Panc1 (cell line): ENCODE measurements around the gene SCP2. TPM values are rescaled to one million over a fixed set of nuclear protein-coding genes. Genes with fewer than 3 reads are reported as not detected.

Source experiments
- ATAC-seq: fragments of 200-7000 bp; cut with Tn5 transposase; 2 replicates; pipeline ENCODE4 v1.9.1; 2020; ENCODE audit warnings: mild to moderate bottlenecking, moderate library complexity
- BruUV-seq: library from RNA; stranded (reverse); fragments of 400-500 nt; replicated peaks from 2 replicates; lab custom pipeline; 2021; lab: Mats Ljungman, UMichigan
- CTCF ChIA-PET: fragments of 300-600 bp; sonication (Branson Sonifier 250); formaldehyde crosslinking; loops from one replicate; lab custom pipeline; 2022; ENCODE audit warnings: antibody characterized with exemption; lab: Charles Lee
- POLR2A ChIA-PET: fragments of 300-600 bp; sonication (Branson Sonifier 250); formaldehyde crosslinking; loops from one replicate; lab custom pipeline; 2022; ENCODE audit warnings: antibody characterized with exemption; lab: Charles Lee
- DNase-seq: peaks from one replicate; pipeline ENCODE4 v3.0.0-alpha.2; 2010; ENCODE audit warnings: low read depth, low spot score
- H3K27ac ChIP-seq: 2 replicates; pipeline ENCODE4 v1.5.1; 2011; ENCODE audit warnings: mild to moderate bottlenecking, low read length, inconsistent platforms
- H3K27me3 ChIP-seq: fragments of 200-500 bp; sonication (Bioruptor generic); 2 replicates; pipeline ENCODE4 v1.6.0; 2014; ENCODE audit warnings: low read length, inconsistent platforms; ENCODE audit not compliant: control insufficient read depth, insufficient read depth
- H3K36me3 ChIP-seq: fragments of 200-500 bp; sonication (Bioruptor generic); 2 replicates; pipeline ENCODE4 v1.5.1; 2014; ENCODE audit warnings: inconsistent platforms, mild to moderate bottlenecking, low read length, moderate library complexity; ENCODE audit not compliant: control insufficient read depth, insufficient read depth
- H3K4me1 ChIP-seq: 2 replicates; pipeline ENCODE4 v1.5.1; 2011; ENCODE audit warnings: inconsistent platforms, mild to moderate bottlenecking, low read length, moderate library complexity; ENCODE audit not compliant: control insufficient read depth, insufficient read depth
- H3K4me3 ChIP-seq, 2 experiments: 2 replicates each; pipeline ENCODE4 v1.5.1; 2011 to 2012; ENCODE audit warnings: low read depth in 2 of 2, low read length in 2 of 2, mild to moderate bottlenecking in 2 of 2, inconsistent platforms in 1 of 2, moderate library complexity in 1 of 2
- H3K9me3 ChIP-seq: fragments of 200-500 bp; sonication (Bioruptor generic); 2 replicates; pipeline ENCODE4 v1.5.1; 2014; ENCODE audit warnings: low read depth, mild to moderate bottlenecking, inconsistent platforms, low read length, moderate library complexity; ENCODE audit not compliant: control insufficient read depth, insufficient read depth
- CTCF ChIP-seq: fragments of 450-650 bp; IDR thresholded peaks from 2 replicates; pipeline ENCODE4 v1.5.1; 2017; ENCODE audit warnings: mild to moderate bottlenecking
- POLR2AphosphoS5 ChIP-seq: IDR thresholded peaks from 2 replicates; pipeline ENCODE4 v1.6.1; 2012; ENCODE audit warnings: mild to moderate bottlenecking, low read depth, low read length, moderate library complexity
- REST ChIP-seq, 2 experiments: IDR thresholded peaks; 2 replicates each; pipeline ENCODE4 v1.6.1; 2011 to 2012; ENCODE audit warnings: low read depth in 2 of 2, control low read depth in 1 of 2, low read length in 1 of 2, mild to moderate bottlenecking in 1 of 2, moderate library complexity in 1 of 2; ENCODE audit not compliant: insufficient read depth in 1 of 2
- SIN3A ChIP-seq: IDR thresholded peaks from 2 replicates; pipeline ENCODE4 v1.6.1; 2012; ENCODE audit warnings: low read depth, mild to moderate bottlenecking, low read length, moderate library complexity, borderline replicate concordance; ENCODE audit not compliant: insufficient read depth
- TCF7L2 ChIP-seq: IDR thresholded peaks from 2 replicates; pipeline ENCODE4 v1.6.1; 2011; ENCODE audit warnings: mild to moderate bottlenecking, low read depth, low read length, inconsistent platforms
- in situ Hi-C: cut with HindIII; loops from 2 replicates; pipeline ENCODE4 v1.10.0; 2016; ENCODE audit warnings: low sequenced_read_pairs, low pct_unique_long_range_greater_than_20kb
- intact Hi-C: fragments of 100-400 bp; cut with micrococcal nuclease; formaldehyde crosslinking; loops from one replicate; pipeline ENCODE4 v1.10.0; 2022; ENCODE audit not compliant: unreplicated experiment
- total RNA-seq: library from RNA; stranded (reverse); gene quantifications from one replicate; pipeline ENCODE4 v1.2.1, GENCODE V29; 2021; ENCODE audit not compliant: unreplicated experiment

The SCP2 gene
- total RNA-seq, 1 experiment from 2014 or later = 88.7 TPM

- ATAC-seq = no peak
- ChIA-PET CTCF (no interaction called here), POLR2A (no interaction called here)
- in situ Hi-C loops = no loop called here
- Histone ChIP-seq H3K4me1 (no peaks in the 10 kb centered on the region), H3K9me3 (no peaks in the 10 kb centered on the region), H3K27ac (no peak overlapping the region), H3K36me3 (no peaks in the 10 kb centered on the region), H3K27me3 (no peaks in the 10 kb centered on the region), H3K4me3 (no peak overlapping the region)
- BruUV-seq = no TSS peak
- TF ChIP-seq CTCF = no peak
- TF ChIP-seq POLR2AphosphoS5 = no peak
- no peak for TF ChIP-seq TCF7L2
- TF ChIP-seq SIN3A = no peak
- no peak for TF ChIP-seq REST (IDR thresholded peaks at IDR 0.05; ENCODE audit: insufficient read depth in 1 of 2, low read depth in 2 of 2, low read length in 1 of 2)
- intact Hi-C loops = no loop called here
- DNase-seq = no peak
These were observed 156.8 kb downstream of the SCP2 start for GRCh38 chr1:53083636-53084588.

- DNase-seq = no peak
- Histone ChIP-seq H3K27me3 (no peaks in the 10 kb centered on the region), H3K4me3 (no peak overlapping the region), H3K9me3 (no peaks in the 10 kb centered on the region), H3K27ac (no peak overlapping the region), H3K4me1 (no peaks in the 10 kb centered on the region), H3K36me3 (no peaks in the 10 kb centered on the region)
- ATAC-seq = no peak
- no TSS peak for BruUV-seq
- CTCF ChIA-PET = interaction anchor here (0.5 kb wide), 1 partner anchor 127 kb away, joined by 3 read pairs; no protein-coding TSS in a partner anchor
- no peak for TF ChIP-seq SIN3A
- TF ChIP-seq REST (IDR thresholded peaks at IDR 0.05; ENCODE audit: insufficient read depth in 1 of 2, low read depth in 2 of 2, low read length in 1 of 2) = no peak
- intact Hi-C loops = no loop called here
- POLR2A ChIA-PET = no interaction called here
- in situ Hi-C loops = no loop called here
These were observed 157.5 kb downstream of the SCP2 start for GRCh38 chr1:53084589-53084971.
